GM20000 (cell line): ENCODE data around the gene PRKAA2.

ENCODE experiments used
- DNase-seq: peaks from one replicate; pipeline ENCODE4 v3.0.0; 2012; ENCODE audit warnings: low spot score
- TF ChIP-seq, protein P1 (sequence below): IDR thresholded peaks from 2 replicates; pipeline ENCODE4 v1.5.1; 2012; ENCODE audit warnings: mild to moderate bottlenecking, control low read depth; ENCODE audit errors: extremely low read depth, missing control alignments

The PRKAA2 gene

DNA sequence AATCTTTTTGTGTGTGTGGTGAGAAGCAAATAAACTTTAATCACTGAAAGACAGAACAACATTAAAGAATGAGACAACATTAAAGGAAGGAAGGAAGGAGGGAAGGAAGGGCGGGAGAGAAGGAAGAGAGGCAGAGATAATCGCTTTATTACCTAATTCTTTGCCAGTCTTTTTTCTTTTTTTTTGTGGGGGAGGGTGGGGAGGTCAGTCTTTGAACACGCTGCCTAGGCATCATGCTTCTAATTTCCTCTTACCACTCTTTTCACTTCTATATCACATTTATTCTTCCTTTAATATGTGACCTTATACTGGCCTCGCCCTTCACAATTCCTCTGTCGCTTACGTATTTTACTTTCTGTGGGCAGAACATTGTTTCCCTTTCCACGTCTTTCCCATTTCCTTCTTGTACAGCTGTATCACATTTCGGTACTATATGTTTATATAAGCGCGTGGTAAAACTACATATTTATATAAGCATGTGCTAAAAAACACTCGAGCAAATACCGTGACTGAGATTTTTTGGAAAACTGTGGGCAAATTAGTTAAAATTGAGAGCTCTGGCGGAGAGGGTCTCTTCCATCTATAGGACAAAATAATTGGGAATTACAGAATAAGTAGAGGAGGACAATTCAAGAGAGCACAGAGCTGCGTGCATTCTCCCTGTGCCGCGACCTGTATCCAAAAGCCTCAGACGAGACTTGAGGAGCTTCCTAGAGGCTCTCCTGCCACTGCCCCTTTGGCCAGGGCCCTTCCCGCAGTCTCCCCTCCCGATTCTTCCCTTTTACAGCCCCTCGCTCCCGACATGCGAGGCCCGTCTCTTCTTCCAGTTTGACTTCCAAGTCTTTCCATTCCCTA is 823 bp upstream of the PRKAA2 start:
- TF ChIP-seq, protein P1, sequence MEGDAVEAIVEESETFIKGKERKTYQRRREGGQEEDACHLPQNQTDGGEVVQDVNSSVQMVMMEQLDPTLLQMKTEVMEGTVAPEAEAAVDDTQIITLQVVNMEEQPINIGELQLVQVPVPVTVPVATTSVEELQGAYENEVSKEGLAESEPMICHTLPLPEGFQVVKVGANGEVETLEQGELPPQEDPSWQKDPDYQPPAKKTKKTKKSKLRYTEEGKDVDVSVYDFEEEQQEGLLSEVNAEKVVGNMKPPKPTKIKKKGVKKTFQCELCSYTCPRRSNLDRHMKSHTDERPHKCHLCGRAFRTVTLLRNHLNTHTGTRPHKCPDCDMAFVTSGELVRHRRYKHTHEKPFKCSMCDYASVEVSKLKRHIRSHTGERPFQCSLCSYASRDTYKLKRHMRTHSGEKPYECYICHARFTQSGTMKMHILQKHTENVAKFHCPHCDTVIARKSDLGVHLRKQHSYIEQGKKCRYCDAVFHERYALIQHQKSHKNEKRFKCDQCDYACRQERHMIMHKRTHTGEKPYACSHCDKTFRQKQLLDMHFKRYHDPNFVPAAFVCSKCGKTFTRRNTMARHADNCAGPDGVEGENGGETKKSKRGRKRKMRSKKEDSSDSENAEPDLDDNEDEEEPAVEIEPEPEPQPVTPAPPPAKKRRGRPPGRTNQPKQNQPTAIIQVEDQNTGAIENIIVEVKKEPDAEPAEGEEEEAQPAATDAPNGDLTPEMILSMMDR = no peak
- DNase-seq = no peak

DNA sequence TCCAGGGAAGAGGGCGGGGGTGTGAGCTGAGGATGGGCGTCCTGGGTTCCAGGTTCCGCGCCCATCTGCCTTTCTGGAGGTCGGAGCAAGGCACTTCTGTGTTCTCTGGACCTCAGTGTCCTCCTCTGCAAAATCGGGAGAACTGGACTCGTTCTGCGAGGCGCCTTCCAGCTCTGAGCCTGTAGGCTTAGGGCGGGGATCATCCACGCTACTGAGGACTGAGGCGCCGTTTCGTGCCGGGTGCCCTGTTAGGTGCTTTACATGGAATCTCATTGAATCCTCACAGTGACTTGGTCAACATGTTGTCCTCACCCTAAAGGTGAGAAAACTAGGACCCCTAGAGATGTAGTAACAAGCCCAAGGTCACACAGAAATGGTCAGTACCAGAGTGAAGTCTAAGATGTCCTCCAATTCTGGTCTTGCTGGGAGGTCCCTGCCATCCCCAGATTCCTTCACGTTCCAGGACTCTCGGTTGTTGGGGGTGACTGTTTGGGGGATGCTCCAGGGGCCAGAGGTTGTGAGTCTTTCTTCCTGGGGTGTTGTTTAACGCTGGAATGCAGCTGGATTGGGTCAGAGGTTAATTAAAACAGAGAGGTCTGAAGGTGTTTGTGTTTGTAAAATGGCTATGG is 677 bp downstream of the PRKAA2 start:
- TF ChIP-seq, protein P1 = no peak
- peak; percentile 18 for DNase-seq

GRCh38 chr1:56646611-56647010 is 1.5 kb downstream of the PRKAA2 start:
- TF ChIP-seq, protein P1 = no peak
- DNase-seq = no peak

DNA sequence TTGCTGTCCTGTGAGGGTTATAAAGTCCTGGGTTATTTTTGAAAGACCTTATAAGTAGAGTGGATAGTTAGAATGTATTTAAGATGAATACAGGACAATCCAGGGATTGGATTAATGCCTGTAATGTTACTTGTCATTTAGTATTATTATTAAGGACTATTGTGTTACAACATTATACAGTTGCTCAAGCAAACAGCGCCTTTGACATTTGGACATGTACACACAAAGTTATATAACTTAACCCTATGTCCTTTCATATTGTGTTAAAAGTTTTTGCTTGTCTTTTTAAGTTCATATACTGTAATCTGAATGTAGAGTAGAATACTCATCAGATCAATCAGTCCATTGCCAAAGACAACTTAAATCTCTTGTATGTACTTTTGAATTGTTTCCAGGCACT is 2.0 kb downstream of the PRKAA2 start:
- TF ChIP-seq, protein P1 = no peak
- DNase-seq = no peak

- no peak for DNase-seq
- TF ChIP-seq, protein P1 = no peak
Measured at GRCh38 chr1:56648546-56648945, 3.4 kb downstream of the PRKAA2 start.

- TF ChIP-seq, protein P1 = no peak
- DNase-seq = no peak
Measured at GRCh38 chr1:56654126-56654923, 9.2 kb downstream of the PRKAA2 start.
